NCI-H187 (cell line): ENCODE data around the gene RNF214.
"Not testable (repeated sequence)": the region's sequence is repeated elsewhere in the genome, so short reads cannot be mapped to it uniquely, and the experiment has no call there.

Source experiments
- DNase-seq, 2 experiments: peaks; one replicate each; lab custom pipeline; 2025; lab: John Stamatoyannopoulos, UW

RNF214 gene

DNA sequence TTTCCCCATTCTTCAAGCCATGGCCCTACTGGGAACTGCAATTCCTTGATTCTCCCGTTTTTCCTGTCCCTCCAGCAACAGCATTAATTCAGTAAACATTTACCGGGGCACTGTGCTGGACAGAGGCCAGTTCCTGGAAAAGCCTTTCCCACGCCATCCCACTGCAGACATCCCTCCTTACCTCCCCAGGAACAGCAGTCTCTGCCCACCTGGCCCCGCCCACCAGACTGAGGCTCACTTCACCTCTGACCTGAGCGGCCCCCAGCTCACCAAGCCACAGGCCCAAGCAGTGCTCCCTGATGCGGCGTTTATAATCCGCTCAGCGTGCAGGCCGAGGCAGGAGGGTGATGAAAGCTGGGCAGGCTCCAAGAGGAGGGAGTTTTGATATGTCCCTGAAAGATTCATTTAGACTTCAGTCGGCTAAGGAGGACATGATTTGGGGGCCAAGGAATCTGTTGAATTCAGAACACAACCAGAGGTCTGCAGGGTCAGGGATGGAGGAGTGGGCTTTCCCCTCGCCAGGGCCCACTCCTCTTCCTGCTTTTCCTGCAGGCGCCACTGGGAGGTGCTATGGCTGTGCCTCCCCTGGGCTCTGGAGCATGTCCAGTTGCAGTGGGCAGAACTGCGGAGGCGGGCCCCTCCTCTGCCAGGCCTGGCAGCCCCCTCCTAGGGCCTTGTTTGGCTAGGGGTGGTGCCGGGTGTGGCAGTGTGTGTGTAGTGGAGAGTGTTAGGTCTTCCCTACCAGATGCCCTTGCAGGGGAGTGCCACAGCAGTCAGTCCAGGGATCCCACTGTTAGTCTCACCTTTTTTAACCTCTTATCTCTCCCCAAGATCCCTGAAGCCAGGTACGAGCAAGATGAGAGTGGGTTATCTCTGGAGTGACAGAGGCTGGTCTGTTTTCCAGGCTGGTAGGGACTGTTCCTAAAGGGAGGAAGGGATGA, 34.7 kb upstream of the RNF214 start:
- DNase-seq: no peak

DNA sequence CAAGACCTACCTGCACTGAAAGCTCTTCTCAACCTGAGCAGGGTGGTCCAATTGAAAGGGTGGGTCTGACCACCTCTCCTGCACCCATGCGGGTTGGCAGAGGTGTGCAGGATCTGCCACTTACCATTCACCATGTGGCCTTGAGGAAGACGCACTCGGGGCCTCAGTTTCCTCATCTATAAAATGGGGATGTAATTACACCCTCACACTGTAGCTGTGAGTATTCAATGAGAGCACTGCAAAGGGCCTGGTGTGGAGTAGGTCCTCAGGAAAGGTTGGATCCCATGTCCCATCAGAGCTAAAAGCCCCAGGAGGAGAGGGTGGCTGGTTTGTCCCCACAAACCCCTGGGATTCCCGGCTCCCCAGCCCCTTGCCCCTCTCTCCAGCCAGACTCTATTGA, 33.9 kb upstream of the RNF214 start:
- DNase-seq: no peak

DNA sequence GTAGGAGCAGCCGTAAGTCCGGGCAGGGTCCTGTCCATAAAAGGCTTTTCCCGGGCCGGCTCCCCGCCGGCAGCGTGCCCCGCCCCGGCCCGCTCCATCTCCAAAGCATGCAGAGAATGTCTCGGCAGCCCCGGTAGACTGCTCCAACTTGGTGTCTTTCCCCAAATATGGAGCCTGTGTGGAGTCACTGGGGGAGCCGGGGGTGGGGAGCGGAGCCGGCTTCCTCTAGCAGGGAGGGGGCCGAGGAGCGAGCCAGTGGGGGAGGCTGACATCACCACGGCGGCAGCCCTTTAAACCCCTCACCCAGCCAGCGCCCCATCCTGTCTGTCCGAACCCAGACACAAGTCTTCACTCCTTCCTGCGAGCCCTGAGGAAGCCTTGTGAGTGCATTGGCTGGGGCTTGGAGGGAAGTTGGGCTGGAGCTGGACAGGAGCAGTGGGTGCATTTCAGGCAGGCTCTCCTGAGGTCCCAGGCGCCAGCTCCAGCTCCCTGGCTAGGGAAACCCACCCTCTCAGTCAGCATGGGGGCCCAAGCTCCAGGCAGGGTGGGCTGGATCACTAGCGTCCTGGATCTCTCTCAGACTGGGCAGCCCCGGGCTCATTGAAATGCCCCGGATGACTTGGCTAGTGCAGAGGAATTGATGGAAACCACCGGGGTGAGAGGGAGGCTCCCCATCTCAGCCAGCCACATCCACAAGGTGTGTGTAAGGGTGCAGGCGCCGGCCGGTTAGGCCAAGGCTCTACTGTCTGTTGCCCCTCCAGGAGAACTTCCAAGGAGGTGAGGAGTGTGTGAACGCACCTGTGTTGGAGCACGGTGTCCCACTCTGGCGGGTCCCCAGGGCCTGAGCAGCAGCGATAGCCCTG, 33.2 kb upstream of the RNF214 start, which contains the start of gene TAGLN:
TAGLN (plus strand) TSS at position 318 of the 863 bp plus-strand sequence. CDS start 3,644 bp downstream, outside the sequence.
- DNase-seq: no peak

DNA sequence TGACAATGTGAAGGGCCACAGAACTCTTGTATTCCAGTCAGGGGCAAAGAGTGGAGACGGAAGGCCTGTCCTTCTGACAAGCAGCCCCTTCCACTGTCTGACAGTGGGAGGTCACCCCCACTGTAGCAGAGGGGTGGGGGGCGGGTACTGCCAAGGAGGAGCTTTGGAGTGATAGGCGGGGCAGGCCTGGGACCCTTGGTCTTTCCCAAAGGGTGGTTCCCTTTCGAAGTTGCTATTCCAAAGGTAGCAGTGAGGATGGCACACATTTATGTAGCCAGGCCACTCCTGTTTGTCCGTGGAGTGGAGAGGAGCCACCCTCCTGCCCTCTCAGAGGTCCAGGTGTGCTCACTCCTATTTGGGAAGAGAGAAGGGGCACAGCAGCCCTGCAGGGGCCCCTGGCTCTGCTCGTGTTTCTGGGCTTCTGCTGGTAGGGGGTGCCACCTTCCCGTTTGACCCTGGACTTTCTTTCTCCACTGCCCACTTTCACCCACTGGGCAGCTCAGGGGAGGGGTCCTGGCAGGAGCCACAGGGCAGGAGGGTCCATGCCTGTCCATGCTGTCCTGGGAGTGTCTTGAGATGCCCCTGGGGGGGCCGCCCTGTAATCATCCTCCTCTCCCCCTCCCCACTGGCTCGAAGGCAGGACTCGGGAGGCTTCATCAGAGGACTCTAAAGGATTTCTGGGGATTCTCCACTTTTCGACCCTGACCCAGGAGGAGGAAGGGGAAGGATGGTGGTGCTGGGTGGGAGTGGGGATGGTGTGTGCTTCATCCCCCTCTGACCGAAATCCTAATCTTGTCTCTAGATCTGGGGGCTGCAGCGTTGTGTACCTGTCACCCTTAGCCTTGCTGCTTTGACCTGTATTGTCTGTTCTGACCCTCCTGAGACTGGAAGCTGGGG, 32.3 kb upstream of the RNF214 start:
- DNase-seq: no peak

DNA sequence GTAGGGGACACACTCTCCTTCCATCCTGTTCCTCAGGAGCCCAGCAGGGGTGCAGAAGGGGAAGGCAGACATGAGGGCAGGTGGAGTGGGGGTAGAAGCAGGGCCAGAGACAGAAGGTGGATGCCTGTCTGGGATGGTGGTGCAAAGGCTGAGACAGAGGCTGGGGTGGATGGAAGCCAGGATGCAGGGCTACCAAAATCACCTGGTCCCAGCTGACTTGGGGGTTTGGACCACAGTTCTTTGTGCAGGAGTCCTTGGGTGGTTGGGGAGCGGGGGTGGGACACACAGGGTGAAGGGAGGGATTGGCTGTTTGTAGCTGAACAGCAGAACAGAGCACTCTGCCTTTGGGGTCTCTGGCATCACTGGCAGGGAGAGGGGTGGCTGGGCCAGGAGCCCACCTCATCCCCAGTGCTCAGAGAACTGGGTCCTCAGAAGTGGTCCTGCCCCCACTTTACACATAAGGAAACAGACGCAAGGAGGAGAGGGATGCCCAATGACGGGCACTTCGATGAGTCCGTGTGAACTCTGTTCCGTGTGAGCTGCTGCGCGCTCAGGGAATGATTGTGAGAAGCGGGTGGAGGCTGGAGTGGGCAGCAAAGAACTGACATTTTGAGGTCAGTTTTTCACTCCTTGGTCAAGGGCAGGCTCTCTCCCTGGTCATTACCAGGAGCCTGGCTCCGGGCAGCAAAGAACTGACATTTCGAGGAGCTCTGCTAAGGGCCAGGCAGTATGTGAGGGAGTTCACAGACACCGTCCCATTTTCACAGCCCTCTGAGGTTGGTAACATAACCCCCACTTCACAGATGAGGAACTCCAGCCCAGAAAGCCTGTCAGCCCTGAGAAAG, 31.4 kb upstream of the RNF214 start:
- no peak for DNase-seq

DNA sequence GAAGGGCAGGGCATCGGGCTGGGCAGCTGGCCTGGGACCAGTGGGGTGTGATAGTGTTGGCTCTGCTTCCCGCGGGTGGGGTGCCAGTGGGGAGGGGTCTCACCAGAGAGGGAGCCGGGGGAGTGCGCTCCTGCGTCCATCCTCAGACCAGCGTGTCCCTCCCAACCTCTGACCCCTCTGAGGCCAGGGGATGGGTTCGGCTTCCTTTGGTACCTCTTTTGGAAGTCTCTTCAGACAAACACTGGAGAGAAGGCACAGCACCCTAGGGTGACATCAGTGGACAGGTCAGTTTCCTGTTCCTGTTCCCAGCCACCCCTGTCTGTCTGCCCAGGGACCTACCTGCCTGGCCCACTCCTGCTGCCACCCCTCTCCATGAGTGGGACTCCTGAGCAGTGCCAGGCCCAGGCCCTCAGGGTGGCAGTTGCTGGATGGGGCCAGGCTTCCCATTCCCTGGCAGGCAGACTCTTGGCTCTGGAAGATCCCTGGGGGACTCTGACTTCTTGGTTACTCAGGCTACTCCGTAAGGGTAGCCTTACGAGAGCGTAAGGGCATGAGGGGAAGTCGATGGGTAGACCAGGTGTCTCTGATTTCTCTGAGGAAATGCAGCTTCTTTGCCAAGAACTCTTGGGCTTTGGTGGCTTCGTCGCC, 30.7 kb upstream of the RNF214 start:
- DNase-seq: no peak

DNA sequence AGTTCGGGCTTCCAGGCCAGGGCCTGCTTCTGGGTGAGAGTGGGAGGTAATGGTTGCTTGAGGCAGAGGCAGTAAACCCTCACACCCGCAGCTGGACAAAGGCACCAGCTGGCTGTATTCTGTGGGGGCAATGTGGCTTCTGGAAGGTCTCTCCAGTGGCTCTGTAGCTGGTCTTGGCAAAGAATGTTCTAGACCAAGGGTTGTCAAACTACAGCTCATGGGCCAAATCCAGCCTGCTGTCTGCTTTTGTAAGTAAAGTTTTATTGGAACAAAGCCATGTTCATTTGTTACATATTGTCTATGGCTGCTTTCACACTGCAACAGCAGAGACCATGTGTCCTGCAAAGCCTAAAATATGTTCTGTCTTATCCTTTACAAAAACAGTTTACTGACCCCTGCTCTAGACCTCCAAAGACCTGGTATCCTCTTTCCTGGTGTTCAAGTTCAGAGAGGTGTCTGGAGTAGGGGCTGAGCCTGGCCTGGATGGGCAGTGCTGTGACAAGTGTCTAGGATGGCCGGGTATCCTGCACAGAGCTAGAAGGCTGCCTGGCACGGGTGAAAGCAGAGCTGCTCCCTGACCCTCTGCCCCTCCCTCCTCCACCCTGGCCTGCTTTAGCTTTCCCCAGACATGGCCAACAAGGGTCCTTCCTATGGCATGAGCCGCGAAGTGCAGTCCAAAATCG, 29.9 kb upstream of the RNF214 start:
- no peak for DNase-seq

DNA sequence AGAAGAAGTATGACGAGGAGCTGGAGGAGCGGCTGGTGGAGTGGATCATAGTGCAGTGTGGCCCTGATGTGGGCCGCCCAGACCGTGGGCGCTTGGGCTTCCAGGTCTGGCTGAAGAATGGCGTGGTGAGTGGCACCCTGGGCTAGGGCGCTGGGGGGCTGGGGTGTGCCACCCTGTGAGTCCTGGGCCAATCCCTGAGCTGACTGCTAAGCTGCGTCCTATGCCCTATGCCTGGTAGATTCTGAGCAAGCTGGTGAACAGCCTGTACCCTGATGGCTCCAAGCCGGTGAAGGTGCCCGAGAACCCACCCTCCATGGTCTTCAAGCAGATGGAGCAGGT, 29.4 kb upstream of the RNF214 start:
- no peak for DNase-seq

DNA sequence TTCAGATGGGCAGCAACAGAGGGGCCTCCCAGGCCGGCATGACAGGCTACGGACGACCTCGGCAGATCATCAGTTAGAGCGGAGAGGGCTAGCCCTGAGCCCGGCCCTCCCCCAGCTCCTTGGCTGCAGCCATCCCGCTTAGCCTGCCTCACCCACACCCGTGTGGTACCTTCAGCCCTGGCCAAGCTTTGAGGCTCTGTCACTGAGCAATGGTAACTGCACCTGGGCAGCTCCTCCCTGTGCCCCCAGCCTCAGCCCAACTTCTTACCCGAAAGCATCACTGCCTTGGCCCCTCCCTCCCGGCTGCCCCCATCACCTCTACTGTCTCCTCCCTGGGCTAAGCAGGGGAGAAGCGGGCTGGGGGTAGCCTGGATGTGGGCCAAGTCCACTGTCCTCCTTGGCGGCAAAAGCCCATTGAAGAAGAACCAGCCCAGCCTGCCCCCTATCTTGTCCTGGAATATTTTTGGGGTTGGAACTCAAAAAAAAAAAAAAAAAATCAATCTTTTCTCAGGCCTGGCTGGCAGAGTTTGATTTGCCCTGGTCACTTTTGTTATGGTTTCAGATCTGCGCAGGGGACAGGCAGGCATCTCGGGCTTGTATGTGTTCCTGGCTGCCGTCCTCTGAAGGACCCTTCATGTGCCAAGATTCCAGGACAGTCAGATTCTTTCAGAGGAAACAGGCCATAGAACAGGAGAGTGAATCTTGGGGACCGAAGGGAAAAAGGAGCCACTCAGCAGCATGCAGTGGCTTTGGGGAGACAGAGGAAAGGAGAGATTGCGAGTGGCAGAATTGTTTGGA, 28.0 kb upstream of the RNF214 start:
- DNase-seq: no peak

DNA sequence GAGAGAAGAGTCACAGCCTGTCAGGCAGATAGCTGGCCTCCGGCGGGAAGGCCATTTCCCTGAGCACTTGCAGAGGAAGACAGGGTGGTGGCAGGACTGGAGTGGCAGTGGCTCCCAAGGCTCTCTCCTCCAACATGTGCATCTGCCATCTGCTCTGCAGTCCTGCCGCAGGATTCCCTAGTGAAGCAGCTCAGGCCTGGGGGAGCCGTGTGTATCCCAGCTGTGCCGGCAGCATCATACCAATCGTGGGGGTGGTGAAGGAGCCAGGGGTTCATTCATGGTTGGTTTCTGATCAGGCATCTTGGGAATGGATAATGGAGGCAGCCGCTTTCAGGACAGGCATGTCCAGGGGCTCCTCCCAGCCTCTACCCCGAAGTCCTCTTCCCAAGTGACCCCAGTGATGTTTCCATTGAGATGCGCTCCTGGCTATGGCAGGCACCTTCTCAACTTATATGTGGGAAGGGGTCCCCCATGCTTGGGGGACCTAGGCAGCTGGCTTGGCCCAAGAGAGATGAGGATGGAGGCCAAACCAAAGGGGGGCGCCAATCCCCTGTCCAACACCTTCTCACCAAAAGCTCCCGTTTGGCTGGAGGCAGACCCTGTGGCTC, 27.2 kb upstream of the RNF214 start:
- DNase-seq: no peak

DNA sequence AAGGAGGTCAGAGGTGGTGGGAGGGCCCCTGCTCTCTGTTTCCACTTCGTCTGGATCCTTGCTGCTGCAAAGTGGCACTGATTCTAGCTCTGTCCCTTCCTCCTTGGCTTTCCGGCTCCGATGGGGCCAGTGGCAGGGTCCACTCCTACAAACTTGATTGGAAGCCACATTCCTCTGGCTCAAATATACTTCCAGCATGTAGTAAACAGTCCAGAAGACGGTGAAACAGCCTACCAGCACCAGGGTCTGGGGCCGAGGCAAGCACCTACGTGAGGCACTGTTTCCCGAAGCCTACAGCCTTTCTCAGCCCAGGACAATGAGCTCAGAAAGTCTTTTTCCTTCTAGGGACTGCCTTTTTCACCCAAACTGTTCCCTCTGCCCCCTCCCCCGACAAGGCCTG, 26.4 kb upstream of the RNF214 start:
- not testable (repeated sequence) for DNase-seq

DNA sequence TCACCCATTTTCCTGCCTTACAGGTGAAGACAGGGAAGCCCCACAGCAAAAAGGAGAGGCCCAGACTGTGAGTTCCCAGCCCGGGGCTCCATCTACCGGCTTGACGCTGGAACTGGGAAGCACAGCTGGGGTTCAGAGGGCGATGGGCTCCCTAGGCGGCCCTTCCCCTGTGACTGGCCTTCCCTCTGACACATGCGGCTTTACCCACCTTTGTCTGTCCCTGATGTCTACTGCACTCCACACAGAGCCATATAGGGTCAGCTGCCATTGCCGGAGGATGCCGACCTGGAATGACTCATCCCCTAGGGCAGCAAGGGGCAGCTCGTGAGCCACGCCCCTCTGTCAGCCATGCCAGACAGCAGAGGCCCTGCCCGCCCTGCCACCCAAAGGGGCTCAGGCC, 25.6 kb upstream of the RNF214 start:
- not testable (repeated sequence) for DNase-seq

DNA sequence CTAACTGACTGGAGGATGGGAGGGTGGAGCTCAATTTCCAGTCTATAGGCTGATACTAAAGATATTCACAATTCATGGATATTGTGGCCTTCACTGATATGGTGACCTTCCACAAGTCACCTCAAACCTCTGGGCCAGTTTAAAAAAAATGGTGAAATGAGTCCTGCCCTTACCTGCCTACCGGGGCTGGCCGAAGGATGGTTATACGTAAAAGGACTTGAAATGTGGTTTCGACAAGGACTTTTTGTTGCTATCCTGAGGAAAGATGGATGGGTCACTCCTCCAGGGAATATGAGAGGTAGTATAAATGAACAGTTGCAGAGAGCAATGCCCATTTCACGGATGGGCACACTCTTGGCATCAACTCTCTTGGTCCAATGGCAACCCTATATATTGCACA, 25.0 kb upstream of the RNF214 start:
- not testable (repeated sequence) for DNase-seq

DNA sequence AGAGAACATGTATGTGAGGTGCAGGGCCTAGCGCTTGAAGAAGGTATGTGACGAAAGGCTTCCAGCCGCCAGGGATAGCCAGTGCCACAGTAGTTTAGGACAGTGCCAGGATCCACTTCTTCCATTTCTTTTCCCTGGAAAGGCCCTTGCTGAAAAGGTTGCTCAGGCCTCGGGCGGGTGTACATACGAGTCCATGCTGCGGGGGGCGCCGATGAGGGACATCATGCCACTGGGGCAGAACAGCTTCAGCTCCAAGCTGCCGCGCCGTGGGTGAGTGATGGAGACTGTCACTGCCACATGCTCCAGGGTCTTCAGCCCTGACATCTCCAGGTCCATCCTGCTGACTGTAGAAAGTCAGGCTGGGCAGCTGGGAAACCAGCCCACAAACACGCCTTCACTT, 23.8 kb upstream of the RNF214 start:
- DNase-seq: not testable (repeated sequence)

DNA sequence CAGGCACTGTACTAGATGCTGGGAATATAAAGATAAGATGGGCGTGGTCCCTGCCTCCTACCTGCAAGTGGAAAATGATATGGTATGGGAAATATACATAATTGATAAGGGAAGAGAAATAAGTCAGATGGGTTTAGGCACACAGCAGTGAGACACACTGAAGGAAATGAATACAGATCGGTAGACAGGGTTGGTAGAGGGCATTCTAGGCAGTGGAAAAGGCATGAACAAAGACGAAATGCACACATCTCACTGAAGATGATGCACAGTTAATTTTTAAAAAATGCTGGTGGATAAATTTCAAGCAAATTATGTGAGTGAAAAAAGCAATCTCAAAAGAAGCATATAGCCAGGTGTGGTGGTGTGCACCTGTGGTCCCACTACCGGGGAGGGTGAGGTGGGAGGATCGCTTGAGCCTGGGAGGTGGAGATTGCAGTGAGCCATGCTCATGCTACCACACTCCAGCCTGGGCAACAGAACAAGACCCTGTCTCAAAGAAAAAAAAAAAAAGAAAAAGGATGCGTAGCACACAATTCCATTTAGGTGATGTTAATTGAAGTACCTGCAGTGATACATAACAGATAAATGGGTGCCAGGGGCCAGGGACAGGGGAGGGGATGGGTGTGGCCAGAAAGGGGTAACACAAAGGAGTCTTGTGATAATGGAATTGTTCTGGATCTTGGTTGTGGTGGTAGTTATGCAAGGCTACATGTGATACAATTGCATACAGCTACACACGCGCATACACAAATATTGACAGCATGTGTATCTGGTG, 22.9 kb upstream of the RNF214 start:
- DNase-seq: not testable (repeated sequence)

DNA sequence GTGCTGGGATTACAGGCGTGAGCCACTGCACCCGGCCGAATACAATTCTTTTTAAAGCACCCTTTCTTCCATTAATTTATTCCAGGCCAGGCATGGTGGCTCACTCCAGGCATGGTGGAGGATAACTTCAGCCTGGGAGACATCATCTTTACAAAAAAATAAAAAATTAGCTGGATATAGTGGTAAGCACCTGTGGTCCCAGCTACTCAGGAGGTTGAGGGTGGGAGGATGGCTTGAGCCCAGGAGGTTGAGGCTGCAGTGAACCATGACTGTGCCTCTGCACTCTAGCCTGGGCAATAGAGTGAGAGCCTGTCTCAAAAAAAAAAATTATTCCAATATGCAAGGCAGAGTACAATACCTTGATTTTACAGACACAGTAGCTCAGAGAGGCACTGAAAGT, 21.9 kb upstream of the RNF214 start:
- no peak for DNase-seq

DNA sequence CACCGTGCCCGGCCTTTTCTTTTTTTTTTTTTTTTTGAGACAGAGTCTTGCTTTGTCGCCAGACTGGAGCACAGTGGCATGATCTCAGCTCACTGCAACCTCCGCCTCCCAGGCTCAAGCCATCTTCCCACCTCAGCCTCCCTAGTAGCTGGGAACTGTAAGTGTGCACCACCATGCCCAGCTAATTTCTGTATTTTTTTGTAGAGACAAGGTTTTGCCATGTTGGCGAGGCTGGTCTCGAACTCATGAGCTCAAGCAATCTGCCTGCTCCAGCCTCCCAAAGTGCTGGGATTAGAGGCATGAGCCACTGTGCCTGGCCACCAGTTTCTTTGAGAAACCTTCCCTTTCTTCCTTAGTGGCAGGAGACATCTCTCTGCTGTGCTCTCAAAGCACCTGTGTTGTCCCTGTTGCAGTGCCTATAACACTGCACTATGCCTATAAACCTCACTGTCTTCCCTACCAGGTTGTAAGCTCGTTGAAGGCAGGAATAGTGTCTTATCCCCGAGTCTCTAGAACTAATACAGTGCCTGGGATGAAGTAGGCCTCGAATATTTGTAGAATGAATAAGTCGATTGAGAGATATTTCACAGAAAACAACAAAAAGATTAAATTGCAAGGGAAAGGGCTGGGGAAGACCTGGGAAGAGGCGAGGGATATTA, 19.6 kb upstream of the RNF214 start:
- DNase-seq: no peak
